Thyroid gland (tissue), 4 donors: ENCODE results near the gene ZNF672.

Experiments
- CTCF ChIP-seq, 6 experiments: fragments of 200-600 bp in 3 of 6; fragments of 450-650 bp in 3 of 6; sonication (generic) in 3 of 6; IDR thresholded peaks; one replicate each; pipeline ENCODE4 v1.5.1; 2016 to 2019; ENCODE audit warnings: antibody characterized with exemption in 6 of 6, mild to moderate bottlenecking in 2 of 6, inconsistent platforms in 1 of 6, moderate library complexity in 1 of 6
- POLR2A ChIP-seq, 2 donors: fragments of 450-650 bp; IDR thresholded peaks; one replicate each; pipeline ENCODE4 v1.6.1; 2017; ENCODE audit warnings: antibody characterized with exemption in 2 of 2, mild to moderate bottlenecking in 2 of 2, moderate library complexity in 1 of 2

DNA sequence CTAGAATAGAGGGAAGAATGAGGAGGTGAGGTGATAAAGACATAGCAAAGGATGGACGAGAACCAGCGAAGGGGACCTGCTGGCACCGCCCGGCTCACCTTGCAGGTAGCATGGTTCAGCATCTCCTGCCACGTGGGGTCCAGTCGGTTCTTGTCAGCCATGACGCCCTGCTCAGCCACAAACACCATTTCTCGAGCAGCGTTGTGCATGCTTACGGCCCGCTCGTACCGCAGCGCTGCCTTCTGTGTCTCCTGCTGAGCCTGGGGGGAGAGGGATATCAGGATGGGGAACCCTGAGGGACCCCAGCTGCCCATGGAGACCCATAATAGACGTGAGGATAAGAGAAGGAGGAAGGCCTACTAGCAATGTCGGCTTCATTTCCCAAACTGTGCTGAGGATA lies 23.7 kb upstream of the ZNF672 start:
- TF ChIP-seq CTCF (IDR thresholded peaks at IDR 0.05) = no peak
- TF ChIP-seq POLR2A (IDR thresholded peaks at IDR 0.05) = no peak
